GM10248 (cell line): ENCODE data around the gene DOCK1.

Source experiments
- CTCF ChIA-PET: fragments of 300-600 bp; sonication (Branson Sonifier 250); formaldehyde crosslinking; extraction: SDS; loops from one replicate; lab custom pipeline; 2021; ENCODE audit warnings: antibody characterized with exemption; lab: Yijun Ruan, JAX
- POLR2A ChIA-PET: fragments of 350-650 bp; sonication (Branson Sonifier 250); formaldehyde crosslinking; extraction: SDS; loops from one replicate; lab custom pipeline; 2020; ENCODE audit warnings: antibody characterized with exemption; lab: Yijun Ruan, JAX
- DNase-seq: peaks from one replicate; pipeline ENCODE4 v3.0.0; 2012; ENCODE audit errors: extremely low spot score
- TF ChIP-seq, protein P1 (sequence below): IDR thresholded peaks from 2 replicates; pipeline ENCODE4 v1.5.1; 2012; ENCODE audit warnings: mild to moderate bottlenecking, low read depth; ENCODE audit errors: extremely low read depth, missing control alignments, control extremely low read depth

DOCK1 gene

DNA sequence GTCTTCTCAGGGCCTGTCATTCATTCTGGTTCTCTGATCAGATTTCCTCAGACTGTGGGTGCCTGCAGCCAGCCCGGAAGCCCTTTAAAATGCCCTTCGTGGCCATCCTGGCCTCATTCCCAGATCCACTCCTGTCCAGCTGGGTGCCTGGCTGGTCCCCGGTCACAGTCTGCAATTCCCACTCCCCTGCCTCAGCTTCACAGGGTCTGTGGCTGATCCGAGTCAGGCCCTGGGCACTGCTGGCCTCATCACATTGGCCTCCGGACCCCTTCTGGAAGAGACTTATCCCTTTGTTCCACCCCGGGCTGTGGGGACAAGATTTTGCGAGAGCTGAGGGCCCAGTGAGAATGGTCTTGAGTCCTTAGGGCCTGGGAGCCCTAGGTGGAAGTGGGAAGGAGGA, 12.1 kb downstream of the DOCK1 start:
- DNase-seq, result no peak
- CTCF ChIA-PET, result no interaction called here
- POLR2A ChIA-PET, result no interaction called here
- TF ChIP-seq, protein P1, sequence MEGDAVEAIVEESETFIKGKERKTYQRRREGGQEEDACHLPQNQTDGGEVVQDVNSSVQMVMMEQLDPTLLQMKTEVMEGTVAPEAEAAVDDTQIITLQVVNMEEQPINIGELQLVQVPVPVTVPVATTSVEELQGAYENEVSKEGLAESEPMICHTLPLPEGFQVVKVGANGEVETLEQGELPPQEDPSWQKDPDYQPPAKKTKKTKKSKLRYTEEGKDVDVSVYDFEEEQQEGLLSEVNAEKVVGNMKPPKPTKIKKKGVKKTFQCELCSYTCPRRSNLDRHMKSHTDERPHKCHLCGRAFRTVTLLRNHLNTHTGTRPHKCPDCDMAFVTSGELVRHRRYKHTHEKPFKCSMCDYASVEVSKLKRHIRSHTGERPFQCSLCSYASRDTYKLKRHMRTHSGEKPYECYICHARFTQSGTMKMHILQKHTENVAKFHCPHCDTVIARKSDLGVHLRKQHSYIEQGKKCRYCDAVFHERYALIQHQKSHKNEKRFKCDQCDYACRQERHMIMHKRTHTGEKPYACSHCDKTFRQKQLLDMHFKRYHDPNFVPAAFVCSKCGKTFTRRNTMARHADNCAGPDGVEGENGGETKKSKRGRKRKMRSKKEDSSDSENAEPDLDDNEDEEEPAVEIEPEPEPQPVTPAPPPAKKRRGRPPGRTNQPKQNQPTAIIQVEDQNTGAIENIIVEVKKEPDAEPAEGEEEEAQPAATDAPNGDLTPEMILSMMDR, result no peak

DNA sequence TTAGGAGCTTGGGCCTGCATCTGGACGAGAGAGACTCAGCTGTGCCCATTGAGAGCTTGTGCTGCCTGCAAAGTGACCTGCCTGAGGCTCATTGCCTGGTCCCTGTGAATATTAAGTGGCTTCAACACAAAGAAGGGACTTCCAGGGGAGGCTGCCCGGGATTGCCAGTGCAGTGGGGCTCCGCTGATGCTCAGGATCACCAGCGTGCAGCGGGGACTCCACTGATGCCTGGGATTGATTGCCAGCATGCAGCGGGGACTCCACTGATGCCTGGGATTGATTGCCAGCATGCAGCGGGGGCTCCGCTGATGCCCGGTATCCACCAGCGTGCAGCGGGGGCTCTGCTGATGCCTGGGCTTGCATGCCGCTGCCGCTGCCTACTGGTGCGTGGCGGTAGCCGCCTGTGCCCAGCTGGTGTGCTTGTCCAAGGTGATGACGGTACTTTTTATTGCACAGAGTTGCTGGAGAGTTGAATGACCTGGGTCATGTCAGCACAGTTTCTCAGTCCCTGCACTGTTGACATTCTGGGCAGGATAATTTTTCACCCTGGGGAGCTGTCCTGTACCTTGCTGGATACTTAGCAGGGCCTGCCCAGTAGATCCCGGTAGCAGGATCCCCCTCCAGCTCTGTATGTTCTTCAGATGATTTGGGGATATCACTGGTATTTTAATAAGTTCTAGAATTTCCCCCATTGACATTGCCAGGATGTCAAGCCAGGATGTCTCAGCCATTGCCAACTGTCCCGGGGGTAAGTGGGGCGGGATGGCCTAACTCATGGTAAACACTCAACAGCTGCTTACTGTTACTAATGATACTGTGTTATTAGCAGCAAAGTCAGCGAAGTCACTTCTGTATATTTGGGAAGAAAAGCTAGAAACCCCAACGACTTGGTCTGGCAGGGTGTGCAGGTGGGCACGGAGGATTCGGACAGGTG, 13.0 kb downstream of the DOCK1 start:
- TF ChIP-seq, protein P1, result no peak
- no peak for DNase-seq
- ChIA-PET CTCF (no interaction called here), POLR2A (no interaction called here)

DNA sequence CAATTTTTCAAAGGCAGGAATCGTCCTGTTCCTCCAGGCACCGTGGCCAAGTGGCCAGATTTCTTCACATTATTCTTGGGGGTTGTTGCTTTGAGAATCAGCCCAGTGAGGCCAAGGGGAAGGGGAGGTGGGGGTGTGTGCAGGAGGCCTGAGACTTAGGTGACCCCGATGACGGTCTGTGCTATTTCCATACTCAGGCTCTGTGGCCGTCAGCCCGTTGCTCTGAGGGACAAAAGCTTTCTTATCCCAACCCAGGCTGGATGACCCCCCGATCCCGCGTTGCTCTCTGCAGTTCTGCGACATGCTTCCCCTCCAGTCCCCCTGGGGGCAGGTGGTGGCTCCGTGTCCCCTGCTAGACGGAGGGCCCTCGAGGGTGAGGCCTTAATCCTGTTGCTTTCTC, 14.2 kb downstream of the DOCK1 start:
- CTCF ChIA-PET, result no interaction called here
- DNase-seq, result no peak
- TF ChIP-seq, protein P1, result no peak
- POLR2A ChIA-PET, result no interaction called here

DNA sequence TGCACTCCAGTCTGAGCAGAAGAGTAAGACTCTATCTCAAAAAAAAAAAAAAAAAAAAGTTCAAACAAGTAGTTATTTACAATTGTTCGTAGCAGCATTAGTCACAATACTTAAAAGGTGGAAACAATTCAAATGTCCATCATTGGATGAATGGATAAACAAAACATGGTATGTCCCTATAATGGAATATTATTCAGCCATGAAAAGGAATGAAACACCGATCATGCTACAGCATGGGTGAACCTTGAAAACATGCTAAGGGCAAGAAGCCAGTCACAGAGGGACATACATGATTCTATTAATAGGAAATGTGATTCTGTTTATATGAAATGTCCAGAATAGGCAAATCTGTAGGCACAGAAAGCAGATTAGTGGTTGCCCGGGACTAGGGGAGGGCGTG, 15.9 kb downstream of the DOCK1 start:
- ChIA-PET POLR2A (no interaction called here), CTCF (no interaction called here)
- TF ChIP-seq, protein P1, result no peak
- DNase-seq, result no peak

DNA sequence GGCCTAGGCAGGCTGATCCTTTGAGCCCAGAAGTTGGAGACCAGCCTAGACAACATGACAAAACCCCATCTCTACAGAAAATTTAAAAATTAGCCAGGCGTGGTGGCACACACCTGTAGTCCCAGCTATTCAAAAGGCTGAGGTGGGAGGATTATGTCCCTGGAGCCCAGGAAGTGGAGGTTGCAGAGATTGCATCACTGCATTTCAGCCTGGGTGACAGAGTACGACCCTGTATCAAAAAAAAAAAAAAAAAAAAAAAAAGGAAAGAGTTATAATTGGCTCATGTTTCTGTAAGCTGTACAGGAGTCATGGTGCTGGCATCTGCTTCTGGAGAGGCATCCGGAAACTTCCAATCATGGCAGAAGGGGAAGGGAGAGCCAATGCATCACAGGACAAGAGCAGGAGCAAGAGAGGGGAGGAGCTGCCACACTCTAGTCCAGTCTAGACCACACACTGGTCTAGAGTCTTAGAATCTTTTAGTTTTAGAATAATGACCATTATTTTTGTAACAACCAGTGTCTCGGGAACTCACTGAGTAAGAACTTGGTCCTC, 16.8 kb downstream of the DOCK1 start:
- CTCF ChIA-PET, result no interaction called here
- no peak for DNase-seq
- TF ChIP-seq, protein P1, result no peak
- POLR2A ChIA-PET, result no interaction called here

DNA sequence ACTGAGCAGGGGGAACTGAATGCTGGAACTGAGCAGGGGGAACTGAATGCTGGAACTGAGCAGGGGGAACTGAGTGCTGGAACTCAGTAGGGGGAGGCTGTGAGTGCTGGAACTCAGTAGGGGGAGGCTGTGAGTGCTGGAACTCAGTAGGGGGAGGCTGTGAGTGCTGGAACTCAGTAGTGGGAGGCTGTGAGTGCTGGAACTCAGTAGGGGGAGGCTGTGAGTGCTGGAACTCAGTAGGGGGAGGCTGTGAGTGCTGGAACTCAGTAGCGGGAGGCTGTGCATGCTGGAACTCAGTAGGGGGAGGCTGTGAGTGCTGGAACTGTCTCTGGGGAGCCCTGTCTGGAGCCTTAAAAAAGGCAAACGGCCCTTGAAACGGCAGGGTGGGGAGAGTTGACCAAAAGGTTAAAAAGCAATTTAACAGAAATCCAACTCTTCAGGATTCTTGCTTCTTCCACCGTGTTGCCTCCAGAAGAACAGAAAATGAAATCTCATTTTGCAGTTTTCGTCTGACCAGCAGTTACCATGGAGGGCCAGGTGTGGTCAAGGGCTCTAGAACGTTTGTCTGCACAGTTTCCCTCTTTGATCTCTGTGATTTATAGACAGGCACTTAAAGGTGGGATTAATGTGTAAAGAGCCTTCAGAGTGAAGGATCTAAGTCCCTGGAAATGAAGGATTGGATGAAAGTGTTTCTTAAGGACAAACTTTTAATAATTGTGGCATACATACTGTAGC, 19.1 kb downstream of the DOCK1 start:
- ChIA-PET CTCF (no interaction called here), POLR2A (no interaction called here)
- TF ChIP-seq, protein P1, result no peak
- no peak for DNase-seq
